AG04449 (cell line): ENCODE results near the gene ZKSCAN5.
"Not testable (repeated sequence)": the region's sequence is repeated elsewhere in the genome, so short reads cannot be mapped to it uniquely, and the experiment has no call there.

Experiments used
- CTCF ChIA-PET: fragments of 350-600 bp; formaldehyde crosslinking; extraction: SDS; loops from one replicate; lab custom pipeline; 2021; ENCODE audit warnings: antibody characterized with exemption; lab: Yijun Ruan, JAX
- POLR2A ChIA-PET: fragments of 400-600, 350-600 bp; formaldehyde crosslinking; extraction: SDS; loops from one replicate; lab custom pipeline; 2020; ENCODE audit warnings: antibody characterized with exemption, inconsistent platforms; lab: Yijun Ruan, JAX
- DNase-seq: peaks from one replicate; pipeline ENCODE4 v3.0.0-alpha.2; 2010; ENCODE audit warnings: low read depth, low spot score
- H3K4me3 ChIP-seq: 2 replicates; pipeline ENCODE4 v1.5.1; 2011; ENCODE audit warnings: low read depth, mild to moderate bottlenecking, control low read depth, low read length
- TF ChIP-seq, protein P1 (sequence below): IDR thresholded peaks from one replicate; pipeline ENCODE4 v1.5.1; 2011; ENCODE audit warnings: mild to moderate bottlenecking, moderate library complexity, low read length, control low read depth, inconsistent platforms; ENCODE audit not compliant: insufficient read depth; ENCODE audit errors: missing control alignments

The ZKSCAN5 gene

DNA sequence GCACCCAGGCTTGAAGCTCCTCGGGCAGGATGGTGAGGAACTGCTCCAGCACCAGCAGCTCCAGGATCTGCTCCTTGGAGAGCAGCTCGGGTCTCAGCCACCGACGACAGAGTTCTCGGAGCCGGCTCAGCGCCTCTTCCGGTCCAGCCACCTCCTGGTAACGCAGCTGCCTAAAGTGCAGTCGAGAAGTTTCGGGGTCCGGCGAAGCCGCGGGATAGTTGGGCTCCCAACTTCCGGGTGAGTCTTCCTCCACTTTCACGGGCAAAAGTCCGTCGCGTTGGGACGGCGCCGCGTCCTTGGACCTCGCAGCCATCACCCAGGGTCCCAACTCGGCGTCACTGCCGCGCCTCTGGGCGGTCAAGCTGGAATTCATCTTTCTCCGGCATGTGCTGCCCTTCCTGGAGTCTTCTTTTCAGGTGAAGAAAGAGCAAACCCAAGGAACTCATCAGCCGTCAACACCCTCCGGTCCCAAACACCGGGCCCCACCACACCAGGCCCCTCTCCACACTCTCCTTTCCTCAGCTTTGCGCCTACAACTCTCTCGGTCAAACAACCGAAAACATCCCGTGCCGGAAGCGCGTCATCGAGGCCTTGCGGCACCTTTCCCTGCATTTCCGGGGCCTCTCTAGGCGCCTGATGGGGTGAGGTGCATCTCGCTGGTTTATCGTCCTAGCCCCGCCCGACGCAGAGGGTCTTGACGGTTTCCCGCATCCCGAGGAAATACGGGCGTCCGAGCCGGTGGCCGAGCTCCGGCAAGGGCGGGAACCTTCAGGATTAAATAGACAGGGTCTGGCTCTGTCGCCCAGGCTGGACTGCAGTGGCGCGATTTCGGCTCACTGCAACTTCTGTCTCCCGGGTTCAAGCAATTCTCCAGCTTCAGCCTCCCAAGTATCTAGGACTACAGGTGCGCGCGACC, 4.5 kb upstream of the ZKSCAN5 start, which contains the start of gene ZNF394:
TSS of gene ZNF394 (minus strand) at position 561 of the 916 bp plus-strand sequence. CDS start at position 373, 188 bp downstream.
- TF ChIP-seq, protein P1, sequence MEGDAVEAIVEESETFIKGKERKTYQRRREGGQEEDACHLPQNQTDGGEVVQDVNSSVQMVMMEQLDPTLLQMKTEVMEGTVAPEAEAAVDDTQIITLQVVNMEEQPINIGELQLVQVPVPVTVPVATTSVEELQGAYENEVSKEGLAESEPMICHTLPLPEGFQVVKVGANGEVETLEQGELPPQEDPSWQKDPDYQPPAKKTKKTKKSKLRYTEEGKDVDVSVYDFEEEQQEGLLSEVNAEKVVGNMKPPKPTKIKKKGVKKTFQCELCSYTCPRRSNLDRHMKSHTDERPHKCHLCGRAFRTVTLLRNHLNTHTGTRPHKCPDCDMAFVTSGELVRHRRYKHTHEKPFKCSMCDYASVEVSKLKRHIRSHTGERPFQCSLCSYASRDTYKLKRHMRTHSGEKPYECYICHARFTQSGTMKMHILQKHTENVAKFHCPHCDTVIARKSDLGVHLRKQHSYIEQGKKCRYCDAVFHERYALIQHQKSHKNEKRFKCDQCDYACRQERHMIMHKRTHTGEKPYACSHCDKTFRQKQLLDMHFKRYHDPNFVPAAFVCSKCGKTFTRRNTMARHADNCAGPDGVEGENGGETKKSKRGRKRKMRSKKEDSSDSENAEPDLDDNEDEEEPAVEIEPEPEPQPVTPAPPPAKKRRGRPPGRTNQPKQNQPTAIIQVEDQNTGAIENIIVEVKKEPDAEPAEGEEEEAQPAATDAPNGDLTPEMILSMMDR: no peak
- POLR2A ChIA-PET: interaction anchor here (0.7 to 1.9 kb wide), 6 partner anchors 11 to 429 kb away, joined by 3 to 5 read pairs (median 4); partner anchors contain the start of genes CPSF4, PTCD1 and ZSCAN25
- CTCF ChIA-PET: interaction anchor here (1.0 to 1.8 kb wide), 2 partner anchors 26 to 118 kb away, joined by 3 to 5 read pairs; no protein-coding TSS in a partner anchor
- peak within 1 kb of the TSS; percentile 93 for H3K4me3 ChIP-seq
- peak; percentile 44 for DNase-seq

DNA sequence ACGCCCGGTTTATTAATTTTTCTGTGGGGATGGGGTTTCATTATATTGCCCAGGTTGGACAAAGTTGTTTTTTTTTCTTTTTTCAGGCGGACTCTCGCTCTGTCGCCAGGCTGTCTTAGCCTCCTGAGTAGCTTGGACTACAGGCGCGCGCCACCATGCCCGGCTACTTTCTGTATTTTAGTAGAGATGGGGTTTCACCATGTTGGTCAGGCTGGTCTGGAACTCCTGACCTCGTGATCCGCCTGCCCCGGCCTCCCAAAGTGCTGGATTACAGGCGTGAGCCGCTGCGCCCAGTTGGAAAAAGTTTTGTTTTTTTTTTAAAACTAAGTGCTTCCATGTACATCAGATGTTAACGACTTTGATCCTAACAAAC, 3.8 kb upstream of the ZKSCAN5 start:
- TF ChIP-seq, protein P1: no peak
- POLR2A ChIA-PET: interaction anchor here (0.7 to 1.9 kb wide), 5 partner anchors 10 to 428 kb away, joined by 3 to 5 read pairs (median 4); partner anchors contain the start of genes CPSF4, PTCD1 and ZSCAN25
- CTCF ChIA-PET: interaction anchor here (1.8 kb wide), 1 partner anchor 27 kb away, joined by 5 read pairs; no protein-coding TSS in a partner anchor
- no peak for DNase-seq
- H3K4me3 ChIP-seq: peak overlapping the region; percentile 93

DNA sequence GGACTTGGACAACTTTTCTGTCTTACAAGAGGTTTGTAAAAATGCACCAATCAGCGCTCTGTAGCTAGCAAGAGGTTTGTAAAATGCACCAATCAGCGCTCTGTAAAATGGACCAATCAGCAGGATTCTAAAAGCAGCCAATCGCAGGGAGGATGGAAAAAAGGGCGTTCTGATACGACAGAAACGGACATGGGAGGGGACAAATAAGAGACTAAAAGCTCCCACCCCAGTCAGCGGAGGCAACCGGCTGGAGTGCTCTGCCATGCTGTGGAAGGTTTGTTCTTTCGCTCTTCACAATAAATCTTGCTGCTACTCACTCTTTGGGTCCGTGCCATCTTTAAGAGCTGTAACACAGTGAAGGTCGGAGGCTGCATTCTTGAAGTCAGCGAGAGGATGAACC, 3.2 kb upstream of the ZKSCAN5 start:
- H3K4me3 ChIP-seq: peak overlapping the region; percentile 93
- POLR2A ChIA-PET: interaction anchor here (1.9 kb wide), 1 partner anchor 116 kb away, joined by 5 read pairs; the partner anchor contains the start of gene ZSCAN25
- not testable (repeated sequence) for DNase-seq

DNA sequence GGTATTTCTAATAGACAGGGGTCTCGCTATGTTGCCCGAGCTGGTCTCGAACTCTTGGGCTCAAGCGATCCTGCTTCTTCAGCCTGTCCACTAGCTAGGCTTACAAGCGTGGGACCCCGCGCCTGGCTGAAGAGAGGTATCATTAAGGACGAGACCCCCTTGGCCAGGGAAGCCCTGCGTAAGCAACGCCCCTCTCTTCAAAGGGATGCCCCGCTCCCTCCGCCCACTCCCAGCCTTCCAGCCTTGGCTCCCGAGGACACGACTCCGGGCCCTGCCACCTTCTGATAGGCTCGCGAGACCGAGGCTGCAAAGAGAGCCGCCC, 220 bp upstream of the ZKSCAN5 start:
- no peak for DNase-seq
- POLR2A ChIA-PET: interaction anchor here (0.6 to 2.0 kb wide), 11 partner anchors 10 to 415 kb away, joined by 3 to 9 read pairs (median 4); partner anchors contain the start of genes BUD31, CPSF4, FAM200A and PDAP1
- CTCF ChIA-PET: interaction anchor here (0.9 to 2.2 kb wide), 2 partner anchors 10 to 112 kb away, joined by 3 to 6 read pairs; partner anchors contain the start of gene ZSCAN25
- TF ChIP-seq, protein P1: no peak
- peak overlapping the region; percentile 83 for H3K4me3 ChIP-seq

More for the DNA sequence above, 3.2 kb upstream of the ZKSCAN5 start:
- CTCF ChIA-PET: interaction anchor here (1.8 kb wide), 1 partner anchor 27 kb away, joined by 5 read pairs; no protein-coding TSS in a partner anchor

DNA sequence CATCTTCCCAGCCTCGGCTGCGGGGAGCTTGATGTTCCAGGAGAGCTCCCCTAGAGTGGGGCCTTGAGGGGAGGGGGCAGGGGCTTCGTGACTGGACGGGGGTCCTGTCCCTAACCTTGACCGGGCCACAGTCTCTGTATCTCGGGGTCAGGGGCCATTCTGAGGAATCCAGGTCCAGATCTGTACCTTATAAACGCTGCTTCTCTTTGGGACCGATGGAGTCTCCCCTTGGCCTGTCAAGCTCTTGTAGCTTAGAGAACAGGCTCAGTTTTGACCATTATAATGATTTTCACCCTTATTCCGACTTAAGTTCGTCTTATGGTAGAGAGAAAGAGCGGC, 831 bp downstream of the ZKSCAN5 start:
- no peak for DNase-seq
- peak overlapping the region; percentile 83 for H3K4me3 ChIP-seq
- POLR2A ChIA-PET: interaction anchor here (0.9 to 2.0 kb wide), 8 partner anchors 9 to 414 kb away, joined by 3 to 9 read pairs (median 4); partner anchors contain the start of genes CPSF4, FAM200A, PTCD1 and TRIM4
- CTCF ChIA-PET: interaction anchor here (0.9 to 2.2 kb wide), 2 partner anchors 9 to 111 kb away, joined by 3 to 6 read pairs; partner anchors contain the start of gene ZSCAN25
- TF ChIP-seq, protein P1: no peak

DNA sequence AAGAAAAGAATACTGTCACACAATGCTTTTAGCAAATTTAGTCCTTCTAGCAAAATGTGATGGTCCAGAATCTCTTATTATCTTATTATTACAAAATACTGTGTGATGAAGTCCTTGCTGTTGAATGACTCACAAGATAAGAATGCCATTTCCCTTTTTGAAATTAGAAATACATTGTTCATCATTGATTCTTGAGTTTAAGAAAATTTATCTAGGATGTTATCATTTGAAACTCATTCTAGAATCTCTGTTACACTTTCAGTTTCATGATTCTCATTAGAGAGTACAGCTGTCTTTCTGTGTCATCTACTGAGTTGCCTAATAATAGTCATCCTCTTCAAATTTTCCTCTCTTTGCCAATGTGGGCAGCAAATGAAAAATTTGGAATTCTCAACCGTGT, 9.6 kb downstream of the ZKSCAN5 start:
- no peak overlapping the region for H3K4me3 ChIP-seq
- POLR2A ChIA-PET: interaction anchor here (1.1 kb wide), 1 partner anchor 9 kb away, joined by 4 read pairs; the partner anchor contains the start of gene ZKSCAN5
- CTCF ChIA-PET: interaction anchor here (1.2 to 1.5 kb wide), 4 partner anchors 9 to 179 kb away, joined by 3 to 4 read pairs (median 3); partner anchors contain the start of genes ZKSCAN5 and ZSCAN25
- TF ChIP-seq, protein P1: no peak
- DNase-seq: no peak
